Fibroblast of pulmonary artery (primary cell): ENCODE data around the gene LYPD4.
"Not testable (repeated sequence)": the region's sequence is repeated elsewhere in the genome, so short reads cannot be mapped to it uniquely, and the experiment has no call there.

Source experiments
- DNase-seq: peaks from one replicate; pipeline ENCODE4 v3.0.0-alpha.2; 2010; ENCODE audit warnings: low read depth
- H3K4me3 ChIP-seq: replicated peaks from 2 replicates; pipeline ENCODE4 v1.5.1; 2011; ENCODE audit warnings: low read depth, mild to moderate bottlenecking, control low read depth, low read length, moderate library complexity
- TF ChIP-seq, protein P1 (sequence below): IDR thresholded peaks from 2 replicates; pipeline ENCODE4 v1.5.1; 2011; ENCODE audit warnings: mild to moderate bottlenecking, control low read depth, low read length, inconsistent platforms; ENCODE audit errors: missing control alignments

LYPD4 gene

DNA sequence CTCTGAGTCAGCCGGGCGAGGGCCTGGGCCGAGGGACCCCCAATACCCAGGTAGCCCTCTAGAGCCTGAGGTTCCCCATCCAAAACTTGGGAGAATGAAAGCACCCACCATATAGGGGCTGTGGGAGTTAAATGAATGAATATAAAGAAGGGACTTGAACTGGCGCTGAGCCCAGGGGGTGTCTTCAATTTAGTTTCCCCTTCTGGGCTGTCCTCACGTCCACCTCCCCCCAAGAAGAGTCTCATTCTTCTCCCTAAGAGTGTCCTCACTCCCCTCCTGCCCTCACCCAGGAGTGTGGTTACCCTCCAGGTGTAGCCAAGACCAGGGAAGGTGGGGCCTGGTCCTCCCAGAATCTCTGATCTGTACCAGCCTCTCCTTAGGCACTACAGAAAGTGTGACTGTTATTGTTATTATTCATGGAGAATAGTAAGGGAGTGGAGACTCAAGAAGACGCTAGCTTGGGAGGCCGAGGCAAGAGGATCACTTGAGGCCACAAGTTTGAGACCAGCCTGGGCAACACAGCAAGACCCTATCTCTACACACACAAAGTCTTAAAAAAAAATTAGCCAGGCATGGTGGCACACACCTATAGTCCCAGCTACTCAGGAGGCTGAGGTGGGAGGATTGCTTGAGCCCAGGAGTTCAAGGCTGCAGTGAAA is 35.3 kb upstream of the LYPD4 start:
- H3K4me3 ChIP-seq: no peak overlapping the region
- DNase-seq: no peak
- TF ChIP-seq, protein P1, sequence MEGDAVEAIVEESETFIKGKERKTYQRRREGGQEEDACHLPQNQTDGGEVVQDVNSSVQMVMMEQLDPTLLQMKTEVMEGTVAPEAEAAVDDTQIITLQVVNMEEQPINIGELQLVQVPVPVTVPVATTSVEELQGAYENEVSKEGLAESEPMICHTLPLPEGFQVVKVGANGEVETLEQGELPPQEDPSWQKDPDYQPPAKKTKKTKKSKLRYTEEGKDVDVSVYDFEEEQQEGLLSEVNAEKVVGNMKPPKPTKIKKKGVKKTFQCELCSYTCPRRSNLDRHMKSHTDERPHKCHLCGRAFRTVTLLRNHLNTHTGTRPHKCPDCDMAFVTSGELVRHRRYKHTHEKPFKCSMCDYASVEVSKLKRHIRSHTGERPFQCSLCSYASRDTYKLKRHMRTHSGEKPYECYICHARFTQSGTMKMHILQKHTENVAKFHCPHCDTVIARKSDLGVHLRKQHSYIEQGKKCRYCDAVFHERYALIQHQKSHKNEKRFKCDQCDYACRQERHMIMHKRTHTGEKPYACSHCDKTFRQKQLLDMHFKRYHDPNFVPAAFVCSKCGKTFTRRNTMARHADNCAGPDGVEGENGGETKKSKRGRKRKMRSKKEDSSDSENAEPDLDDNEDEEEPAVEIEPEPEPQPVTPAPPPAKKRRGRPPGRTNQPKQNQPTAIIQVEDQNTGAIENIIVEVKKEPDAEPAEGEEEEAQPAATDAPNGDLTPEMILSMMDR: no peak

DNA sequence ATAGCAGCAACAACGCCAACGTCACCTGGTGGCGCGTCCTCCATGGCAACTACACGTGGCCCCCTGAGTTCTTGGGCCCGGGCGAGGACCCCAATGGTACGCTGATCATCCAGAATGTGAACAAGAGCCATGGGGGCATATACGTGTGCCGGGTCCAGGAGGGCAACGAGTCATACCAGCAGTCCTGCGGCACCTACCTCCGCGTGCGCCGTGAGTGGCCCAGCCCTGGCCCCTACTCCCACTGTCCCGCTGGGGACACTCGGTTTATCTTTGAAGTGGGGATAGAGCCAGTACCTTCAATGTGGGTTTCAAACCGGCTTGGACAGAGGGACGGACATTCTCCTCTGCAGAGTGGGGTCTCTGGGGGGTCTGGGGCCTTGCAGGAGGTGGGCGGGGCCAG is 34.6 kb upstream of the LYPD4 start:
- no peak for DNase-seq
- H3K4me3 ChIP-seq: no peak overlapping the region
- TF ChIP-seq, protein P1: no peak

DNA sequence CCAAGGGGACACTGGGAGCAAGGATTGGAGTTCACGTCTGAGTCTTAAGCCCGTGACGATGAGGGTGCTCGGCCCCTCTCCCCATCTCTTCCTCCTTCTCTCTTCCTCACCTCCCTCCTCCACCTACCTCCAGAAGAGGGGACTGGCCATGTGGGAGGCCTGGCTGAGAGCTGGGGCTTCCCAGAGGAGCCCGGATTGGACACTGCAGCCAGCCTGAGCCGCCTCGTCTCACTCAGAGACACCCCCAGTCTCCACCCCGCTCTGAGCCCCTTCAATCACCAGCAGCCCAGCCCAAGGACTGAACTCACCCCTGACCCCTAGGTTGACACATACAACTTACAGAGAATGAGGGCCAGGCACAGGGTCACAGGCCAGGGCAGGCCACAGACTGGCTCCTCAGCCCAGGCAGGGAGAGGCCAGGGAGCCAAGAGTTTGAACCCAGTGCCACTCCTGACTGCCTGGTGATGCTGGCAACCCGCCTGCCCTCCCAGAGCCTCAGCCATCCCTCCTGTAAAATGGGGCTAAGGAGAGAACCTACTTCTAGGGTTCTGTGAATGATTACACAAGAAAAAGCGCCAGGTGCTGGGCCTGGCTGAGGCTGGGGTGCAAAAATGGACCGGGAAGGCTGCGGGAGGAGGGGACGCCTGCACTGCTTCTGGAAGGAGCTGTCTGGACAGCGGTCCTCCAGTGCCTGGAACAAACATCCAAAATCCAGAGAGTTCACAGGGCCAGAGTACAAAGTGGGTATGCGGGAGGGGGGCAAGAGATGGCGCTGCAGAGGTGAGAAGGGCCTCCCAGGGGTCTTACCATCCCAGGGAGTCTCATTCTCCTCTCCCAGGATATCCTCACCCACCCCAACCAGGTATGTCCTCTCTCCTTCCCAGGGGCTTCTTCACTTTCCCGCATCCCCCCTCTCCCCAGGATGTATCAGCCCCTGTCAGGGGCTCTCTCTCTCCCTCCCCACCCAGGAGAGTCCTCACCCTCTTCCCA is 33.7 kb upstream of the LYPD4 start:
- TF ChIP-seq, protein P1: no peak
- no peak for DNase-seq
- no peak overlapping the region for H3K4me3 ChIP-seq

DNA sequence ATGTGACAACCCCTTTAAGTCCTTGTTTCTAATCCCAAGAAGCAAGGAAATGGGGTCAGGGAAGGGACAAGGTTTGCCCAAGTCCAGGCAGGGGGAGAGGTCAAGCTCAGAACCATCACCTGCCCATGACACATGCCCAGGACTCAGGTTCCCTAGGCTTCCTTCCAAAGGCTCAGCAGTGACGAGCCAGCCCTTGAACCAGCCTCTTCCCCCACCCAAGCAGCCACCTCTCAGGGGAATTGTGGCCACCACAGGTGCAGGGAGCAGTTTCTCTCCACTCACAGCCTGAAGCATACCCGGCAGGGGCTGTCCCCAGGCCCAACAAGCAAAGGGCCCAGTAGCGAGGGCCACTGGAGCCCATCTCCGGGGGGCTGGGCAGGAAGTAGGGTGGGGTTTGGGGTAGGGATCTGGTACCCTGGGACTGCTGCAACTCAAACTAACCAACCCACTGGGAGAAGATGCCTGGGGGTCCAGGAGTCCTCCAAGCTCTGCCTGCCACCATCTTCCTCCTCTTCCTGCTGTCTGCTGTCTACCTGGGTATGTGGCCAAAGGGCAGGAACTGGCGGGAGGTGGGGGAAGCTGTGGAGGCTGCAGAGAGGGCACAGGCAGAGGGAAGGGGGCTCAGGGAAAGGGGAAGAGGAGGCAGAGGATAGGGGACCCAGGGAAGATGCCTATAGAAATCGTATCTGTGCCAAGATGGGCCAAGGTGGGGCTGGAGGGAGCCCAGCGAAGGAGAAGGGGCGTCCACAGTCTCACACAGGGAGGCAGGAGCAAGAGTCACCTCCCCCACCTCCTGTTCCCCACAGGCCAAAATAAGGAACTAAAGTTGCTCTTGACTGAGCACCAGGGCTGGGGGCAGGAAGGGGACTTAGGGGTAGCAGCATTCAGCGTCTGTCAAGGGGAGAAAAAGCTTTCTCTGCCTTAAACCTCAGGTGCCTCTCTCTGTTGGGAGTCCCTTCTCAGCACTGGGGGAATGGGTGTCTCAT is 32.7 kb upstream of the LYPD4 start, which contains the start of gene CD79A:
Gene CD79A (plus strand): TSS at position 433 of the 986 bp plus-strand sequence. CDS start 26 bp downstream, at position 459.
- H3K4me3 ChIP-seq: no peak within 1 kb of the TSS
- DNase-seq: no peak
- TF ChIP-seq, protein P1: no peak

DNA sequence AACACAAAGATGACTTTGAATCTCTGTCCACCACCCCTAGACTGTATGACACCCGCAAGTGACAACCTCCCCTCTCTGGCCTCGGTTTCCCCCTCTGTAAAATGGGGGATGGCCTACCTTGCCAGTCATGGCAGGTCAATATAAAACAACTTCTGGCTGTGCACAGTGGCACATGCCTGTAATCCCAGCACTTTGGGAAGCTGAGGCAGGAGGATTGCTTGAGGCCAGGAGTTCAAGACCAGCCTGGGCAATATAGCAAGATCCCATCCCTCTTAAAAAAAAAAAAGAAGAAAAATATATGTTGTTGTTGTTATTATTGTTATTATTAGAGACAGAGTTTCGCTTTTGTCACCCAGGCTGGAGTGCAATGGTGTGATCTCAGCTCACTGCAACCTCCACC is 31.5 kb upstream of the LYPD4 start:
- not testable (repeated sequence) for H3K4me3 ChIP-seq, DNase-seq

DNA sequence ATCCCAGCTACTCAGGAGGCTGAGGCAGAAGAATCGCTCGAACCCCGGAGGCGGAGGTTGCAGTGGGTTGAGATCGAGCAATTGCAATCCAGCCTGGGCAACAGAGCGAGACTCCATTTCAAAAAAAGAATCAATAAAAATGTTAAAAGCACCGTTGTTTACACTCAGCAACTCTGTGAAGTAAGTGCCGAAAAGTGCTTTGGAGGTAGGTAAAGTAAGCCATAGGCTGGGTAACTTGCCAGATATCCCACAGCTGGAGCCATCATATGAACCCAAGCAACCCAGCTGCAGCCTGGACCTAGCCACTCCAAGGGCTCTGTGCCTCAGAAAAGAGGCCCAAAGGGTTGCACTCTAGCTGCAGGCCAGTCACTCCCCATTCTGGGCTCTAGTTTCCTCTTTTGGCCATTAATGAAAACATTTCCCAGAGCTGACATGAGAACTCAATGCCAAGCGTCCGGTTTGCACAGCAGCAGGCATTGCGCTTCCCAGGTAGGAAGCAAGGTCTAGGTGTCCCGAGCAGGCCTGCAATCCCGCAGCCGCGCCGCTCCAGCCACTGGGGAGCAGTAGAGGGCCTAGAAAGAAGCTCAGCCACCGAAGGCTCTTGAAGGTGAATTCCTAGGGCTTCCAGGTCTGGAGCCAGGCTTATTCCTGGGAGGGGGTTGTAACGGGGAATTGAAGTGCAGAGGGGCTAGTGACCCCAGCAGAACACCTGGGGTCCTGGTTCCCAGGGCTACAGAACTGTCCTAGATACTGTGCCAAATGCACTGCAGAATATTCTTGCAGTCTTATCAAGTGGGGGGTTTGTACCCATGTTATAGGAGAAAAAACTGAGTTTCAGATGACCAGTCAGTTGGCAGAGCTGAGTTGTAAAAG is 28.5 kb upstream of the LYPD4 start:
- H3K4me3 ChIP-seq: no peak overlapping the region
- TF ChIP-seq, protein P1: peak; percentile 71
- DNase-seq: peak; percentile 67
